Heart left ventricle (tissue), 16 donors: ENCODE data around the gene SMG1. TPM values are rescaled to one million over a fixed set of nuclear protein-coding genes. Genes with fewer than 3 reads are reported as not detected.

Source experiments
- ATAC-seq, 4 donors: fragments of 200-7000 bp; cut with Tn5 transposase; one replicate each; pipeline ENCODE4 v1.9.1; 2020 to 2022; ENCODE audit warnings: moderate library complexity in 4 of 4, mild to moderate bottlenecking in 3 of 4, moderate number of reproducible peaks in 1 of 4
- DNase-seq, 5 donors: peaks; one replicate each; pipeline ENCODE4 v3.0.0-alpha.2; 2020
- H3K27ac ChIP-seq, 12 donors: fragments of 200-600 bp; sonication (generic) in 4 of 12; one replicate each; pipeline versions ENCODE4 v1.5.0 to v1.8.0; 2016 to 2022; ENCODE audit warnings: mild to moderate bottlenecking in 2 of 12
- H3K27me3 ChIP-seq, 9 donors: fragments of 200-600 bp; sonication (generic) in 2 of 9; one replicate each; pipeline versions ENCODE4 v1.5.1 to v1.8.0; 2016 to 2022; ENCODE audit warnings: mild to moderate bottlenecking in 3 of 9
- H3K36me3 ChIP-seq, 9 donors: fragments of 200-600 bp; sonication (generic) in 2 of 9; one replicate each; pipeline versions ENCODE4 v1.5.0 to v1.8.0; 2018 to 2022; ENCODE audit warnings: mild to moderate bottlenecking in 2 of 9
- H3K4me1 ChIP-seq, 12 donors: fragments of 200-600 bp; sonication (generic) in 4 of 12; one replicate each; pipeline versions ENCODE4 v1.5.0 to v1.8.0; 2016 to 2022; ENCODE audit warnings: mild to moderate bottlenecking in 3 of 12
- H3K4me3 ChIP-seq, 12 donors: fragments of 200-600 bp; sonication (generic) in 4 of 12; one replicate each; pipeline versions ENCODE4 v1.5.0 to v1.8.0; 2017 to 2022; ENCODE audit warnings: mild to moderate bottlenecking in 9 of 12, moderate library complexity in 4 of 12
- H3K9me3 ChIP-seq, 12 donors: fragments of 200-600 bp; sonication (generic) in 4 of 12; one replicate each; pipeline versions ENCODE4 v1.5.0 to v1.8.0; 2016 to 2022; ENCODE audit warnings: mild to moderate bottlenecking in 1 of 12
- CTCF ChIP-seq, 12 donors: fragments of 200-600 bp; sonication (generic) in 4 of 12; IDR thresholded peaks; one replicate each; pipeline versions ENCODE4 v1.5.0 to v1.8.0; 2018 to 2022; ENCODE audit warnings: antibody characterized with exemption in 12 of 12, mild to moderate bottlenecking in 5 of 12
- POLR2A ChIP-seq, 2 donors: fragments of 450-650 bp; IDR thresholded peaks; one replicate each; pipeline ENCODE4 v1.6.1; 2017; ENCODE audit warnings: antibody characterized with exemption in 2 of 2, mild to moderate bottlenecking in 2 of 2, moderate library complexity in 2 of 2
- WGBS, 4 donors: extraction: QIAGEN DNeasy Blood & Tissue Kit in 2 of 4; methylation state at CpG; one replicate each; pipeline versions ENCODE4 v1.1.5 to v1.1.7; 2013 to 2018; 5-methylcytosine and 5-hydroxymethylcytosine counted together
- intact Hi-C, 10 donors: fragments of 100-400 bp; cut with DNase I; formaldehyde crosslinking; loops; one replicate each; pipeline versions ENCODE4 v1.11.1 to v1.14.2; 2022
- polyA plus RNA-seq, 2 donors: library from polyadenylated mRNA; stranded (reverse); fragments of 200-250 nt; gene quantifications; one replicate each; pipeline ENCODE4 v1.2.3, GENCODE V29; 2013
- total RNA-seq, 9 donors: library from RNA; depleted of rRNA in 2 of 9; stranded (reverse); fragments of >200 nt in 2 of 9; fragmentation: NEBNext Ultra II Directional in 3 of 9; extraction: Animal tissue kit (Norgen Biotek cat#: 25700) in 3 of 9; gene quantifications; one replicate each; pipeline versions ENCODE4 v1.1.0 to v1.2.4, GENCODE V29; 2016 to 2023
- donor health status: ischemic (EF 13 %, LVEDD 7.1; RV severe dilation, severe dysfunction).
- donor health status: healthy with polysubstance abuse.
- donor health status: DM: no; HTN: yes; CAD: no.
- donor health status: DM: no; HTN: no; CAD: no.
- donor health status: ischemic (EF 25% LVEDD 6.9; RV normal size, moderate dysfunction).
- donor health status: ischemic (EF 25% LVEDD 5.7; RV mildly dilated, moderate dysfunction).
- donor health status: healthy.
- donor health status: DM: yes; HTN: yes; CAD: no.
- donor health status: ischemic (EF 35%, LVEDD 5.7; RV mildly dilated, moderate dysfunction).
- donor health status: nonischemic (EF 11% LVEDD 7.7; RV severe dilation, severe dysfunction).
- donor health status: DM: yes; HTN: yes; CAD: no.
- donor health status: PGD.
- donor health status: ischemic (EF 29% LVEDD 5.4; RV normal size, mild dysfunction).
- donor health status: nonischemic (EF 23%, LVEDD 6.1; RV moderate dilation, normal function).

Gene SMG1
- total and polyA plus RNA-seq, 11 donors: 15.9 to 78.0 (median 46.8) TPM

- intact Hi-C loops: no loop called here
- ATAC-seq (no peak), DNase-seq (no peak)
- Histone ChIP-seq H3K4me1 (peaks cover 7 to 30% (median 16%) of the 10 kb centered on the region in 12 donors), H3K9me3 (no peaks in the 10 kb centered on the region), H3K27ac (no peak overlapping the region), H3K4me3 (no peak overlapping the region), H3K36me3 (peaks cover 0 to 77% (median 68%) of the 10 kb centered on the region in 9 donors), H3K27me3 (no peaks in the 10 kb centered on the region)
- TF ChIP-seq CTCF (IDR thresholded peaks at IDR 0.05) (no peak), POLR2A (IDR thresholded peaks at IDR 0.05) (no peak)
- WGBS, 4 donors: 92 to 93% (median 93%) methylated on average over 11 of the region's 11 CpGs
Observed at GRCh38 chr16:18792836-18793433, 133.3 kb downstream of the SMG1 start.

GRCh38 chr16:18789850-18790706 lies 136.1 kb downstream of the SMG1 start, which contains the start of gene RPS15A:
TSS of gene RPS15A (minus strand) at chr16:18790334. CDS start at chr16:18789113, 1,221 bp downstream.
- Histone ChIP-seq H3K4me1 (peaks cover 8 to 50% (median 44%) of the 10 kb centered on the region in 12 donors), H3K27ac (peak within 1 kb of the TSS; percentile 58 to 90 (median 82)), H3K4me3 (peak within 1 kb of the TSS; percentile 63 to 98 (median 82)), H3K36me3 (peaks cover 0 to 78% (median 69%) of the 10 kb centered on the region in 9 donors), H3K27me3 (no peaks in the 10 kb centered on the region), H3K9me3 (no peaks in the 10 kb centered on the region)
- WGBS, 4 donors: 3 to 5% (median 4%) methylated on average over 46 to 60 of the region's 60 CpGs
- TF ChIP-seq POLR2A (IDR thresholded peaks at IDR 0.05) (peak in 1 of 2 donors; percentile 79), CTCF (IDR thresholded peaks at IDR 0.05) (no peak)
- DNase-seq (peak; percentile 92 to 97 (median 96)), ATAC-seq (peak; percentile 98 to 99 (median 99))
- intact Hi-C loops: no loop called here

- no peak for ATAC-seq
- no peaks in the 10 kb centered on the region for H3K9me3 ChIP-seq
- H3K36me3 ChIP-seq: peaks cover 0 to 78% (median 69%) of the 10 kb centered on the region in 9 donors
- intact Hi-C loops: no loop called here
- 0 to 1% (median 0%) methylated on average over 5 of the region's 5 CpGs for WGBS, 4 donors
- no peaks in the 10 kb centered on the region for H3K27me3 ChIP-seq
- H3K27ac ChIP-seq: peak overlapping the region in 11 of 12 donors; percentile 66 to 90 (median 82)
- no peak for TF ChIP-seq POLR2A (IDR thresholded peaks at IDR 0.05)
- no peak for TF ChIP-seq CTCF (IDR thresholded peaks at IDR 0.05)
- peaks cover 8 to 56% (median 47%) of the 10 kb centered on the region in 12 donors for H3K4me1 ChIP-seq
- DNase-seq: no peak
- H3K4me3 ChIP-seq: peak overlapping the region; percentile 63 to 98 (median 82)
Observed at GRCh38 chr16:18789515-18789849, 136.7 kb downstream of the SMG1 start.
